WERI-Rb-1 (cell line): ENCODE data around the gene PDPN.
A peak's percentile ranks its signal among the peaks of the same experiment; 100 is the strongest.

Experiments
- DNase-seq: peaks from one replicate; pipeline ENCODE4 v3.0.0-alpha.2; 2020
- H3K27ac ChIP-seq: fragments of 250-450 bp; sonication (Bioruptor Pico); 2 replicates; pipeline ENCODE4 v1.5.1; 2020; ENCODE audit warnings: mild to moderate bottlenecking, moderate library complexity
- H3K27me3 ChIP-seq: fragments of 250-450 bp; sonication (Bioruptor Pico); 2 replicates; pipeline ENCODE4 v1.5.1; 2021; ENCODE audit warnings: mild to moderate bottlenecking, low read depth, moderate library complexity; ENCODE audit not compliant: insufficient read depth, severe bottlenecking
- H3K36me3 ChIP-seq: fragments of 250-450 bp; sonication (Bioruptor Pico); 2 replicates; pipeline ENCODE4 v1.5.1; 2020; ENCODE audit warnings: mild to moderate bottlenecking, moderate library complexity
- H3K4me3 ChIP-seq: 2 replicates; pipeline ENCODE4 v1.5.1; 2011; ENCODE audit warnings: low read depth, mild to moderate bottlenecking, control low read depth, low read length
- H3K9me3 ChIP-seq: fragments of 250-450 bp; sonication (Bioruptor Pico); 2 replicates; pipeline ENCODE4 v1.5.1; 2021; ENCODE audit warnings: mild to moderate bottlenecking, moderate library complexity; ENCODE audit not compliant: severe bottlenecking
- CTCF ChIP-seq: IDR thresholded peaks from 2 replicates; pipeline ENCODE4 v1.5.1; 2011; ENCODE audit warnings: low read depth, mild to moderate bottlenecking, control low read depth, inconsistent platforms, low read length

PDPN gene

GRCh38 chr1:13581446-13581845 lies 2.2 kb upstream of the PDPN start:
- no peak overlapping the region for H3K4me3 ChIP-seq
- no peaks in the 10 kb centered on the region for H3K27me3 ChIP-seq
- H3K27ac ChIP-seq, result no peak overlapping the region
- no peaks in the 10 kb centered on the region for H3K36me3 ChIP-seq
- no peak for DNase-seq
- TF ChIP-seq CTCF, result no peak
- H3K9me3 ChIP-seq, result no peaks in the 10 kb centered on the region

GRCh38 chr1:13582713-13583443 lies 754 bp upstream of the PDPN start:
- TF ChIP-seq CTCF, result no peak
- Histone ChIP-seq H3K27me3 (no peaks in the 10 kb centered on the region), H3K4me3 (no peak overlapping the region), H3K36me3 (no peaks in the 10 kb centered on the region), H3K27ac (no peak overlapping the region), H3K9me3 (no peaks in the 10 kb centered on the region)
- DNase-seq, result no peak

GRCh38 chr1:13583966-13584791 lies 547 bp downstream of the PDPN start:
- no peak for TF ChIP-seq CTCF
- H3K9me3 ChIP-seq, result no peaks in the 10 kb centered on the region
- H3K4me3 ChIP-seq, result peak overlapping the region; percentile 53
- DNase-seq, result peak; percentile 41
- no peaks in the 10 kb centered on the region for H3K36me3 ChIP-seq
- peak overlapping the region; percentile 21; the same call in 1 of the 2 replicates for H3K27ac ChIP-seq
- H3K27me3 ChIP-seq, result no peaks in the 10 kb centered on the region

- H3K27ac ChIP-seq, result no peak overlapping the region
- TF ChIP-seq CTCF, result no peak
- H3K36me3 ChIP-seq, result no peaks in the 10 kb centered on the region
- no peaks in the 10 kb centered on the region for H3K27me3 ChIP-seq
- H3K9me3 ChIP-seq, result no peaks in the 10 kb centered on the region
- DNase-seq, result no peak
- no peak overlapping the region for H3K4me3 ChIP-seq
Measured at GRCh38 chr1:13584876-13585611, 1.4 kb downstream of the PDPN start.

GRCh38 chr1:13585612-13585991 lies 2.0 kb downstream of the PDPN start:
- Histone ChIP-seq H3K4me3 (no peak overlapping the region), H3K27me3 (no peaks in the 10 kb centered on the region), H3K36me3 (no peaks in the 10 kb centered on the region), H3K9me3 (no peaks in the 10 kb centered on the region), H3K27ac (no peak overlapping the region)
- no peak for TF ChIP-seq CTCF
- DNase-seq, result no peak
